ENCODE data around the gene SNX4.

The SNX4 gene

DNA sequence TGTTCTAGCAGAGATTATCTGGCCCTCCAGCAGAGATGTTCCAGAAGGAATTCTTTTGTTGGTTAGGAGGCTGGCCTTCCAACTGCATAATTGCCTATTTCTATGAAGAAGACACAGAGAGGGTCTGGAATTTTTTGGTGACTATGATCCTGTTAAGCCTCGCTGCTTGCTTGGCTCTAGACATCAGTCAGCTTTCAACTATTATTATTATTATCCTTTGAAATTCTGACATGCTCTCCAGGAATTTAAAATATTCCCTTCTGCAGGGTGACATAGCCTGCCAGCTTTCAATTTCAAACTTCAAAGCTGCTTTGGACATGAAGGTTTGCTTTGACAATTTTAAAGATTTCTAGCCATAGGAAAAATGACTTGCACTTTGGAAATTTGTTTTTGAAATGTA lies 118.6 kb downstream of the SNX4 start:
- FAIRE-seq: no peak

DNA sequence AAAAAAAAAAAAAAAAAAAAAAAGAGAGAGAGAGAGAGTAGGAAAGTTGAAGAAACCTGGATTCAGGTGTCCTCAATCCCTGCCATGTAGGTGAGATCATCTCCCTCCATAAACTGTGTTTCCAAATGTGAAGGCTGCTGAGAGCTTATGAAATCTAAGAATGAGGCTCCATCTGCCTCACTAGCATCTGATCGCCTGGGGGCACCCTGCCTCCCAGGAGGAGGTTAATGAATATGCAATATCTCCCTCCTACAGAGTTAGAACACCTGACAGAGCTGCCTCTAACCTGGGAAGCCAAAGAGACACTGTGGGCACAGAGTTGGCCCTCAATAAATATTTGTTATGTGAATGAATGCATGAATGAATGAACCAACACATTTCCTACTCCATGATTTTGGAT lies 121.0 kb downstream of the SNX4 start:
- FAIRE-seq: no peak

All from G401.6 (cell line).